Cerebellar nuclear complex (tissue), 1 donor: ENCODE measurements around the gene AP1M1.
A peak's percentile ranks its signal among the peaks of the same experiment; 100 is the strongest.

Experiments used
- DNase-seq, 2 experiments: peaks; one replicate each; lab custom pipeline; 2025; lab: John Stamatoyannopoulos, UW

The AP1M1 gene

DNA sequence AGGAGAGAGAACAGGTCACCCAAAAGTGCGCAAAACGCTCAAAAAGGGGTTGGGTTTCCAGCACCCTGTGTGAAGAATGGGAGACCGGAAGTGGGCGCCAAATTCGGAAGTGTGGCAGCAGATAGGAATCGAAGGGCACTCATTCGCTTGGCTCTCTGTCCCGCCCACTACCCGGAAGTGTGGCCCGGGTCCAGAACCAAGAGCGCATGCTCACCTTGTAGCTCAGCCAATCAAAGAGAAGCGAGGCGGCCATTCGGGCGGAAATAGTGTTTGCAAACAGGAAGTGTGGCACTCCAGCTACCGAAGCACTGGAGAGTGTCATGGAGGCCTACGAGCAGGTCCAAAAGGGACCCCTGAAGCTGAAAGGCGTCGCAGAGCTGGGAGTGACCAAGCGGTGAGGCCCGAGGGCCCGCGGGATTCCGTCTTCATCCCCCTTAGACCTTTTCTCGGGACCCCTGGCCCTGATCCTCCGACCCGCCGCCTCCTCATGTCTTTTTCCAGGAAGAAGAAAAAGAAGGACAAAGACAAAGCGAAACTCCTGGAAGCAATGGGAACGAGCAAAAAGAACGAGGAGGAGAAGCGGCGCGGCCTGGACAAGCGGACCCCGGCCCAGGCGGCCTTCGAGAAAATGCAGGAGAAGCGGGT lies 12.5 kb upstream of the AP1M1 start, which contains the start of gene FAM32A:
Gene FAM32A, plus strand, starts transcription at position 288 of the 645 bp plus-strand sequence. Its CDS starts 33 bp downstream, at position 321.
- peak; percentile 53 to 95 for DNase-seq

DNA sequence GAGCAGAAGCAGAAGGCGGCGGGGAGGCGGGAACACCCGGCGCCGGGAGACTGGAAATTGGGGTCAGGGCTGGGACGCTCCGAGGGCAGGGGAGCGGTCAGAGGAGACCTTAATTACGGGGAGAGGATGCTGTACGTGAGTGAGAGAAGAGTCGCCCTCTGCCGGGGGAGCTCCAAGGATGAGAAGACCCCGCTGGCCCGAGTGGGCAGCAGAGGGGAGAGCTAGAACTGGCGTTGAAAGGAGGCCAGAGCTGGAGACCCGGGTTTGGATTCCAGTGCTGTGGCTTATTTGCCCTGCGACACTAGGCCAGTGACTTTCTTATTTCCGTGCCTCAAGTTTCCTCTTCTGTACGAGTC lies 12.0 kb upstream of the AP1M1 start:
- no peak for DNase-seq

DNA sequence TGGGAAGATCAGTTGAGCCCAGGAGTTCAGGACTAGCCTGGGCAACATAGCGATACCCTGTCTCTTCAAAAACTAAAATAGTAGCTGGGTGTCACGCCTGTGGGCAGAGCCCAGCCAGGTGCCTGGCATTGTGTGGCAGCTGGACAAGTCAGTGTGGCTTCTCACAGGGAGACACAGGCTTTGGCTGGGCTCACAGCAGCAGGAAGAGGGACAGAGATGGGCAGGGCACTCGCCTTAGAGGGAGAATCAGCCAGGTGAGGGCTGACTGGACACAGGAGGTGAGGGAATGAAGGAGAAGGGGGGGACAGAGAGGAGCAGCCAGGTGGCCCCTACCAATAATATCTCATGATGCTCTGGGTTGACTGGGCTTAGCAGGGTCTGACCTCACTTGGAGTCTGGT lies 9.2 kb upstream of the AP1M1 start:
- DNase-seq: no peak

DNA sequence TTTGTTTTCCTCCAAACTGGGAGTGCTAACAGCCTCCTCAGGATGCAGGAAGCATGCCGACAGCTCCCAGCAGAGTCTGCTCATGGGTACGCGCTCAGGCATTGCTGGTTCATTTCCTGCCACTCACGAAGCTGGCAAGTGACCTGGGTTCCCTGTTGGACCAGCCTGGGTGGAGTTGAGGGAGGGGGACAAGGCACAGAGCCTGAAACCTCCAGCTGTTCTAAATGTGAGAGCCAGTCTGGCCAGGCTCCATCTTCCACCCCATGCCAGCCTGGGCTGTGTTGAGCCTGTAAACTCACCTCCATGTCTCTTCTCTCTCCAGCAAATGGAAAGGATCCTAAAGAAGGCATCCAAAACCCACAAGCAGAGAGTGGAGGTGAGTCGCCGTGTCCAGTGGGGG lies 7.5 kb upstream of the AP1M1 start:
- no peak for DNase-seq

DNA sequence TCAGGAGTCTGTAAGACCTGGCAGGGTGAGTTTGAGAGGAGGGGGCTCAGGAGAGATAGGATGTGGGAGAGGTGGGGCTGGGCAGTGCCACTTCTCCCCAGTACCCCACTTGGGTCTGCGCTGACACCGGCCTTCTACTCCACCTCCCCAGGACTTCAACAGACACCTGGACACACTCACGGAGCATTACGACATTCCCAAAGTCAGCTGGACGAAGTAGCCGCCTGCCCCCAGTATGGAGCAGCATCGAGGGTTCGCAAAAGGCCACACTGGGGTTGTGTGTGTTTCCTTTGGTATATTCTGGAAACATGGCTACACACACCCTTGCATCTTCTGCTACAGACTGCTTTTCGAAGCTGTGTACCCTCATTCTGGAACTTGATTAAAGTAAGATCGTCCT lies 7.0 kb upstream of the AP1M1 start:
- no peak for DNase-seq

DNA sequence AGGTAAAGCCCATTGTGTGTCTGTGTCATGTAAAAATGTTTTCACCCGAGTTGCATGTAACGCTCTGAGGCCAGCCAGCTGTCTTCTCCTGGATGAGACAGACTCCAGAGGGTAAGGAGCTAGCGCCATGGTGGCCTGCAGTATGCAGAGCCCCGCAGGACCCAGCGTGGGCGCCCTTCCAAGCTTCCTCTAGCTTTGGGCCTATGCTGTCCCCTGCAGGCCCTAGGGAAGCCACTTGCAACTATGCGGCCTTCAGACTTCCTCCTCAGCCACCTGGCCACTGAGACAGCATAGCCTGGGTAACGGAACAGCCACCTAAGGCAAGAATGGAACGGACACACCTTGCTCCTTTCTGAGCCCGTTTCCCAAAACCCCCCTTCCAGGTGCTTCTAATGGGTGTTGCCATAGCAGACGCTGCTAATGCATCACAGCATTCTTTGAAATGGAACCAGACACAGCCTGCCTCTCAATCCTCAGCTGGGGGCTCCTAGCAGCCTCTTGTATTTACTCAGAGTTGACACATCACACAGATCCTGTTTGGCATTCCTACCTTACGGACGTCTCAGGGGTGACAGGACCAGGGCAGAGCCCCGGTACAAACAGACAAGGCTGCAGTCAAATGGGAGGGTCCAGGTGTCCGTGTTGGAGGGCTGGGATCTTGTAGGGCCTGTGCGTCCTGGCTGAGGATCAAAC lies 6.3 kb upstream of the AP1M1 start:
- DNase-seq: no peak

DNA sequence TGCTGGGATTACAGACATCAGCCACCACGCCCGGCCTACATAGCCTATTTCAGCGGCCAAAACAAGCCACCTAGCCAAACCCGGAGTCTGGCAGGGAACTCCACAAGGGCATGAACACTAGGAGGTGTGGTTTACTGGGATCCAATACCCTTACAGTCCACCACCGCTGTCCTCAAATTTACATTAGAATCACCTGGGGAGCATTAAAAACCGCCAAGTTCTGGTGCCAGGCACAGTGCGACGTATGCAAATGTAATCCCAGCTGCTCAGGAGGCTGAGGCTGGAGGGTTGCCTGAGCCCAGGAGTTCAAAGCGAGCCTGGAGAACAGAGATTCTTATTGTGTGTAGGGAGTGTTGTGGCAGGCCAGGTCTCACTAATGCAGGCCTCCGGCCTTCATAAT lies 4.2 kb upstream of the AP1M1 start:
- DNase-seq: no peak

DNA sequence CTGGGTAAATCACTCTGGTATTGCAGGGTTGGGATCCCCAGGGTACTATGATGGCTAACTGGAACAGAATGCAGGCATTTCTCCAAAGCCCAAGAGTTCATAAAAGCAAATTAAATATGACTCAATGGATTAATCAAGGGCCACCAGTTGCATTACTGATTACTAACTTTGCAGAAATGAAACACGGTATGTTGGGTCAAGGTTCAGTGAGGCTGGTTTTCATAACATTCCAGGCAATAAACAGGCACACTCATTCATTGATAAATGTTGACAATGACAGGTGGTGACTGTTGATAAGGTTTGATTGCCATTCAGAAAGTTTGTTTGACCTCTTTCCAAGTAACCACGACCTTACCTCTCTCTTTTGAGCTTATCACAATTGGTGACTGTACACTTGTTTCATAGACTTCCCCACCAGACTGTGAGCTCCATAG lies 506 bp upstream of the AP1M1 start:
- DNase-seq: no peak

DNA sequence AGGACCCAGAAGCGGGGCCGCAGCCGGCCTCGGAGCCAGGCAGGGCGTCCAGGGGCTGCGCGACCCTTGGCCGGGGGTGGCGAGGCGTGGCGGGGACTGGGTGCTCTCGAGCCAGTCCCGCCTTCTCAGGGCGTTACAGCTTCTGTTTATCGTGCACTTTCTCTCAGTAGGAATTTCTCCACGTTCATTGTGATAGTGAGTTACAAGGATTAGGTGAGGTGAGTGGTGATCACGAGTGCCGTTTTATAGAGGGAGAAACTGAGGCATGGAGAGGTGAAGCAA lies 600 bp downstream of the AP1M1 start:
- DNase-seq: no peak

DNA sequence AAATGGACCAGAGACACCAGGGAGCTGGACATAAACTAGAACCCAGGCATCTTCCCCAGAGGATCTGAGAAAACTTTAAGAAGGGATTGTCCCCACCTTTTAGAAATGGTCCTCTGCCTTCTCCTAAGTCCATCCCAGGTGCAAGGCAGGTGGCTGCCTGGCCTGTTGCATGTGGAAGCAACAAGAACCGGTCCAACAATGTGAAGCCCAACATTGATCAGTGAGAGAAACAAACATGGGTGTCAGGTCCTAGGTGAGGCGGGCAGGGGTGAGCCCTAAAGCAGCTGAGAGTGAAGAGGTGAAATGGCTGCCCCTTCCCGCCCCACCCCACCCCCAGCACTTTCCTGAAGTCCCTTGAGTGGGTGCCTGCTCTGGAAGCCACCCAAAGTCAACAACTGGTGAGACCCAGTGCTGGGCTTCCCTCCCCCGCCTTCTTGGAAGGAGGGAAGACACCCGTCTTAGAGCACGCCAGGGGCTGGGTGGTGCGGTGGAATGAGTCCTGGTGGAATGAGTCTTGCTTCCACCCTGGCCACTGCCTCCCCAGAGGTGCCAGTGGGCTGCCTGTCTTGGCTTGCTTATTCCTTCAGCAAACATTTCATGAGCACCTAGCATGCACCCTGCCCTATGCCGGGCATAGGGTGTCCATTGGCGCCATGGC lies 1.7 kb downstream of the AP1M1 start:
- DNase-seq: no peak

DNA sequence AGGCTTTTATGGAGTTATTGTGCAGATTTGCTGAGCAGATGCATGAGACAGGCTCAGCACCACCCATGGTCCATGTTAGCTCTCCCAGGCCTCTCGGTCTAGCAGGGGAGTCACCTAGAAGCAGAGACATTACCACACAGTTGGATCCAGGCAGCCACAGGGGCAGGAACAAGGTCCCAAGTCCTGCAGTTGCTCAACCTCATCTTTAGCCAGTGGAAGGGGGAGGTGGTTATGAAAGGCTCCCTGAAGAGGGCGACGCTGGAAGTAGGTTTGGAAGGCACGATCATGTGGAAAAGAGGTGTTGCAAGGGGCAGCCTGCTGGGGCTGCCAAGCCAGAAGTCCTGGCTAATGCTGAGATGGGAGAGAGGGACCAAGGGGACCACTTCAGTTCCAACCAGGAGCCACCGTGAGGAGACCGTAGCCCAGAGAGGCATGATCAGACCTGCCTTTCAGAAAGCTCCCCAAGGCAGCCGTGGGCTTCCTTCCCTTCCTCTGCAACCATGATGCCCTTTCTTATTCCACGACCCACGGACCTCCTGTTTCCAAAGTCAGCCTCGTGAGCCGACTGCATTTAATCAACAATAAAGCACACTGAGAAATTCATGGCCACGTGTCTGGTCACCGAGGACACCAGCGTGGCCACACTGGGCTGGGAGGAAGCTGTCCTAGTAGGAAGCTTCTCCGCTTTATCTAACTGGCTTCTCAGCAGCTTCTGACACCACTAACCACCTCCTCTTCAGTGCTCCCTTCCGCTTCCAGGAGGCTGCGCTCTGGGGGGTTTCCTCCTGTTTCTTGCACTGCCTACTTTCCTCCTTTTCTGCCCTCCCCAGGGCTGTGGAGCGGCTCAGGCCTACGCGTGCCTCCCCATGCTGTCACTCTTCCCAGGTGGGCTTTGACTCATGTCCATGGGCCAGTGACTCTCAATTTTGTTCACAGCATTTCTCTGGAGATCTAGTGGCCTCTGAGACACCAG lies 2.6 kb downstream of the AP1M1 start:
- DNase-seq: no peak

DNA sequence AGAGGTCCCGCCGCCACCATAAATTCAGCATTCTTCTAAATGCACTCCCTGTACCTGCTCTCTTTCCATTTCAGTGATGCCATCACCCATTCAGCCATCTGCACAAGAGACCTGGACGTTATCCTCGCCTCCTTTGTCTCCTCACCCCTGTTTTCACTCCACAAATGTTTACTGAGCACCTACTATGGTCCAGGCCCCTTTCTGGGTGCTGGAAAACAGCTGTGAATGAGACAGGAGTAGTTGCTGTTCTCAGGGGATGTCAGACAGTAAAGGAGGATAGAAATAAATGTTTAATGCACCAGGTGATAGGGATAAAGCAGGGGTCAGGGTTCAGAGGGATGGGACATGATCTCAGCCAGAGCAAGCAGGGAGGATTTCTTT lies 3.3 kb downstream of the AP1M1 start:
- DNase-seq: no peak

DNA sequence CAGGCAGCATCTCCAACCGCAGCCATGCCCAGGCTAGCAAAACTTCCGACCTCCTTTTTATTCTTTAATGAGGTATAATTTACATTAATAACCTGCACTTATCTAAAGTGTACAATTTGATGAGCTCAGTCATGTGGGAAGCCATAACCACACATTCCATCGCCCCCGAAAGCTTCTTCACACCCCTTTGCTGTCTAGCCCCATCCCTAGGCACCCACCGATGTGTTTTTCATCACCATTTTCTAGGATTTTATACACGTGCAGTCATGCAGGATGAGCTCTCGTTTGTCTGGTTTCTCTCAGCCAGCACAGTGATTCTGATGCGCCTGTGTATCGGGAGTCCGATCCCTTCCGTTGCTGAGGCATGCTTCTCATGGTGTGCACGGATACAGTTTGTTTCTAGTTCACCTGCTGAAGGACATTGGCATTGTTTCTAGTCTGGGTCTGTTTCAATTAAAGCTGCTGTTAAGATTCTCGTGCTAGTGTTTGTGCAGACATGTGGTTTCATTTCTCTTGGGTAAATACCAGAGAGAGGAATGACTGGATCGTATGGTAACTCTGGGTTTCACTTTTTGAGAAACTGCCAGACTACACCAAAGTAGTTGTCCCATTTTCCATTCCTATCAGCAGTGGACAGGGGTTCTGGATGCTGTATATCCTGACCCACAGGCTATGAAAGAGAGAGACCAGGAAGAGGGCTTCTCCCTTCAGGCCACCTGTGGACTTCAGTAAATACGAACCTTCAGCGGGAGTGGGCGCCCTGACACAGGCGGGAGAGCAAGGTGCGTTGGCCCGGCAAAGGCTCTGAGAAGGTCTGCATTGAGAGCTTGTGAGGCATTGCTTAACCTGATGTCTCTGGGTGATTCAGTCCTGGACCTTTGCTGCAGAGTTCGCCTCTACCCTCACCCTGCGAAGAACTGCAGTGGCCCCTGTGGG lies 4.9 kb downstream of the AP1M1 start:
- no peak for DNase-seq

DNA sequence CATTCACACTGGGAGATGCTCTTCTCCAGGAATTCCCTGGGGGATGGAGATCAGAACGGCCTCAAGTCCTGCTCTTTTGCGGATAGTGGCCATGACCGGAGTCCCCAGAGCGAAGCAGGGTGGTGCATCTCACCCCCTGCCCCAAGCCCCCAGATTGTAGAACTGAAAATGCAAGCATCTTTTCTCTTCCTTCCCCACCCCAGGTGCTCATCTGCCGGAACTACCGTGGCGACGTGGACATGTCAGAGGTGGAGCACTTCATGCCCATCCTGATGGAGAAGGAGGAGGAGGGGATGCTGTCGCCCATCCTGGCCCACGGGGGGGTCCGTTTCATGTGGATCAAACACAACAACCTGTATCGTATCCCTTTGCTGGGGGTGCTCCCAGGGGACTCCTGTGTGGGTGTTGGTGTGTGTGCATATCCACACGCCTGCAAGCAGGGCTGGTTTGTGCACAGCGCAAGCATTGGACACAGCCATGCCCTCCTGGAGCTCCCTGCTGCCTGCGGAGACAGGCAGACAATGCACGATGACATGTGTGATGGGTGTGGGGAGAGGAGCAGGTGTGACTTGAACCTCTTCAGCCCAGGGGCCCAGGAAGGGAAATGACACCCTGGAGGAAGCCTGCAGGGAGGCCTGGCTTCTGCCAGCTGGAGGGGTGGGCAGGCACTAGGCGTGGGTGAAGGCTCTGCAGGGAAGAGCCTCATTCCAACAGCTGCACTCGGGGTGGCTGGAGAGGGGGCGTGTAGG lies 5.7 kb downstream of the AP1M1 start:
- DNase-seq: no peak

DNA sequence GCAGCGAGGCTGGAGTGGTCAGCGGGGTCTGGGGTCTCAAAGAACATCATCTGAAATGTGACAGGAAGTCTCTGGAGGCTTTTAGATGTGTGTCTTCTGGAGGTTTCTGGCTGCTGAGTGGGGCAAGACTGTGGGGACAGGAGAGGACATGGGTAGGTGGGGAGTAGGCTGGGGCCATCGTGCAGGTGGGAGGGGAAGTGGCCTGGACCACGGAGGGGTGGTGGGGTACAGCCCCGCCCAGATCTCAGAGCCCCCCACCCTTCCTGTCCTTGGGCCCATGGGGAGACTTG lies 6.2 kb downstream of the AP1M1 start:
- DNase-seq: no peak

DNA sequence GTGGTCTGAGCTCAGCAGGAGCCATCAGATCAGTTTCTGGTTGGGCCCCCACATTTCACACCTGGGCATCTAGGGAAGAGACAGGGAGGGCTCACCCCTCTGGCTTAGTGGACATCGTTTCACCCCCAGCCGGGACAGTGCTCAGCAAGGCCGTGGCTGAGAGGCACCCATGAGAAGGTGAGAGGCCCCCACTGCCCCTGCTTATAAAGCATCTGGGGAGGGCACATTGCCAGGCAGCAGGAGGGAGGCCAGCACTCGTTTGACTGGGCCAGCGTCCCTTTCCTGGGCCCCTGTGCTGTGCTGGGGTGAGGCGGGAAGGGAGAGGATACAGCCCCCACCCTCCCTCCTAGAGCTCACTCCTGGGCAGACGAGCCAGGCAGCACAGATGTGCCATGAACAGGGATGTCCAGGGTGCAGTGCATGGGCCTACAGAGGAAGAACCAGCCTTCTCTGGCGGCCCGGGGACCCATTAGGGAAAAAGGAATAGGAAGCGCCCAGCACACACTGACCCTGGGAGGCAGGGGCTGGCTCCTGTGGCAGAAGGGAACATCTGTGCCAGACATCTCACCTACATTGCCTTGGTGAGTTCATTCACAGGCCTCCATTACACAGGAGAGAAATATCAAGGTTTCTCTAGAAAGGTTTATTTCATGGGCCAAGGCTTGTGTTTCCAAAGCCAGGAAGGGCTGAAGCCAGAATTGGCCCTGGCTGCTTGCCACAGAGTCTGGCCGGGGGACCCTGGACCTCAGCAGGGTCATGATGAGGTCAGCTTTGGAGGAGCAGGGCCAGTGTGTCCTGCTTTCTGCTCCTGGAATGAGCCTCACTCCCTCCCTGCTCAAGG lies 7.7 kb downstream of the AP1M1 start:
- DNase-seq: no peak

DNA sequence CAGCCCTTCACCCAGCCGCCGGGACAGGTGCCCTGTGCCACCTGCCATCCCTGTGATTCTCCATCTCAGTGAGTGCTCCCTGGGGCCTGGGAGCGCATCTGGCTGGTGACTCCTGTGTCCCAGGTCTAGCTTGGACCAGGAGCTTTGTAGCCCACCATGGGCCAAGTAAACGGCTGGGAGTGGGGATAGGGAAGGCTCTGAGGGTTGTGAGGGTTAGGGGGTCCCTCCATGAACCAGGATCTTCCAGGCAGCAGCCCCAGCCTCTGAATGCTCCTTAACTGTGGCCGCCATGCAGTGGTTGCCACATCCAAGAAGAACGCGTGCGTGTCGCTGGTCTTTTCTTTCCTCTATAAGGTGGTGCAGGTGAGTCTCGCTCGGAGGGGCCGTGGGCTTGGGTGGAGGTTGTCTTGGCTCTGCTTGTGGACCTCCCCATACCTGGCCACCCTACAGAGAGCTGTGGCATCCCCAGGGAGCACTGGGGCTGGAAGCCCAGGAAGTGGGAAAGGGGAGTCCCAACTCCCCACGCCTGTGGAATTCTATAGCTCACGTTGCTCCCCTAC lies 8.4 kb downstream of the AP1M1 start:
- no peak for DNase-seq

DNA sequence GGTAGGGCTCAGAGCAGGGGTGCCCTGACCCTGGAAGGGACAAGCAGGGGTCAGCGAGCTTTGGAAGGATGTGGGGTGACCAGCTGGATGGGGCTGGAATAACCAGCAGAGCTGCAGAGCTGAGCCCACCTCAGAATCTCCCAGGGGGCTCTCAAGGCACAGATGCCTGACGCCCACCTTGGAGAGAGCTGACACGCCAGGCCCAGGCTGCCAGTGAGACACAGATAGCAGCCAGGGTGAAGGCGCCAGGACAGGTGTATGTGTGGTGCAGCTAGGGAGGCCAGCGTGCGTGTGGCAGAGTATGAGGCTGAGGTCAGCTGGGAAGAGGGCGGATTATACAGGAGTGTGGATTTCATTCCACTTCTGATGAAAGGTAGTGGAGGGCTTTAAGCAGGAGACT lies 8.9 kb downstream of the AP1M1 start:
- no peak for DNase-seq

DNA sequence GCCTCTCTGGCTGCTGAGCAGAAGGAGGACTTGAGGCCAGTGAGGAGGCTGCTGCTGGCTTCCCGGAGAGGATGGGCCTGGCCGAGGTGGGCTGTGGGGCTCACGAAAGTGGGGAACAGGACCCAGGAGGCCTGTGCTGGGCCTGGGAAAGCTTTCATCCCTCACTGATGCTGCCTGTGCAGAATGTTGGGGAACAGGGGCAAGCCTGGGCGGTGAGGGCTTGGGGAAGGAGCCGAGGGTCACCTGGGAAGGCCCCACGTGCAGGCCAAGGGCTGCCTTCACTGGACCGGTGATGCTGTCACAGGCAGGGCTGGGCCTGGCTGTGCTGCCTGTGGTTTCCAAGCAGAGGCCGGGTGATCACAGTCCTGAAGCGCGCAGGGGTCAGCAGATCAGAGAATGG lies 9.4 kb downstream of the AP1M1 start:
- no peak for DNase-seq
